GM19193 (cell line): ENCODE results near the gene FAM110C.

Experiments
- POLR2A ChIP-seq: IDR thresholded peaks from 4 replicates; pipeline ENCODE4 v1.6.1; 2011; ENCODE audit not compliant: insufficient read depth, insufficient read length; ENCODE audit errors: extremely low read depth

The FAM110C gene

GRCh38 chr2:47737-48136, 1.4 kb upstream of the FAM110C start:
- TF ChIP-seq POLR2A = no peak

- TF ChIP-seq POLR2A = no peak
Measured at GRCh38 chr2:47346-47725, 1.0 kb upstream of the FAM110C start.

DNA sequence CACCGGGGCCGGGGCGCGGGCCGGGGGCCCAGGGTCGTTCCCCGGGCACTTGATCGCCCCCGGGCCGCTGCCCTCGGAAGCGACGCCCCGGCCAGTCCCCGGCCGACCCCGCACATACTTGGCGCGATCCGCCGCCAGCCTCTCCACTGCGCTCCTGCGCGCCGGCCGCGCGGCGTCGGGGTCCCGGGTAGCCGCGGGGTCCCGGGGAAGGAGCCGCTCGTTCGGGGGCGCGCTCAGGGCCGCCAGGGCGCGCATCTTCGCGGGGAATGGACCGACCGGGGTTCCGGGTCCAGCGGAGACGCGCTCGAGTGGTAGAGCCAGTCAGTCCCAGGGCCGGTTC, 204 bp downstream of the FAM110C start:
- TF ChIP-seq POLR2A = no peak

DNA sequence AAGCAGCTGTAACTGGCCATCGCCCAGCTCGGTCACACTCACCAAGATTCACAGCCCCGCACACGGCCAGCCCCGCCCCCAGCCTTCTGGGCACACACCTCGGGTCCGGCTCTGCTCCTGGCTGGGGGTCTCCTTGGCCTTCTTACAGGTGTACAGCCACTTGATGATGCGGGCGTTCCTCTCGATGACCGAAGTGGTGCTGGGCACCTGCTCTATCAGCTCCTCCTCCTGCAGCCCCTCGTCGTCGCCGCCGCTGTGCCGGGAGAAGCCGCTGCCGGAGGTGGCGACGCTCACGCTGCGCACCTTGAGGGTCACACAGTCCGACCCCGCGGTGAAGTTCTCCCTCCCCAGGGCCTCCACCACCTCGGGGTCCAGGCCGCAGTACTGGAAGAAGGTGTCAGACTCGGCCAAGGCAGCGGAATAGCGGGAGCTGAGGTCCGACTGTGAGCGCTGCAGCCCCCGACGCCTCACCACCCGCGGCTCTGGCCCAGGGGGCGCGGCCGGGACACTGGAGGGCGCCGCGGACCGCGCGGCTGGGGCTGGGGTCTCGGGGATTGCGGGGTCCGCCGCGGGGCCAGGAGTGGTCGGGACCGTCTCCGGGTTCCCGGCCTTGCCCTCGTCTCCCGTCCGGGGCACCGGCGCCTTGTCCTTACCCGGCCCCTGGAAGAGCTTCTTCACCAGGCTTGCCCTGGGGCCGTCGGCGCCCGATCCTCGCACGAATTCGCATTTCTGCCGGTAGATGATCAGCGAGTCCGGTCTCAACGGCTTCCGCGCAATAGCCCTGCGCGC, 769 bp downstream of the FAM110C start:
- TF ChIP-seq POLR2A = no peak

DNA sequence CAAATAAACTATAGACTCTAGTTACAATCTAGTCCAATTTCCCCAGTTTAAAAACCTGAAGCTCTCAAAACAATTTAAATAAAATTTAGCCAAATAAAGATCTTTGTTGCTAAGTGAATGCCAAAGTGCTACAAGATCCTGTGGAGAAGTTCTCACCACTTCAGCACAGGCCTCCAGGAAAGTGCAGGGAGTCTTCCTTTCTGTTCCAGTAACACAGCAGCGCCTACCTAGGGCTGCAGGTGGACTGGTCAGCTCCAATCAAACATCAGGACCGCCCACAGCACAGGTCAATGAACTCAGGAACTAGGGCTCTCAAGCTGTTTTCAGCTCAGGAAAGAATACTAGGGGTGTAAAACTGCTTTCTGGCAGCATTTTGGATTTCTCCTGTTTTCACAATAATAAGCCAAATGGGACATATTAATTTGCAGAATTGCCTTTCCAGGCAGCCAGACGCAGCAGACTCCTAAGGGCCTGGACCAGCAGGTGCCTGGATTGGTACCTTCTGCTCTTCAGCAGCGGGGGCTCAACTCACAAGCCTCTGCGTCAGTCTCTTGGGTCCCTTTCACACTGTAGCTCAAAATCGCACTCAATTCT, 1.5 kb downstream of the FAM110C start:
- TF ChIP-seq POLR2A = no peak

DNA sequence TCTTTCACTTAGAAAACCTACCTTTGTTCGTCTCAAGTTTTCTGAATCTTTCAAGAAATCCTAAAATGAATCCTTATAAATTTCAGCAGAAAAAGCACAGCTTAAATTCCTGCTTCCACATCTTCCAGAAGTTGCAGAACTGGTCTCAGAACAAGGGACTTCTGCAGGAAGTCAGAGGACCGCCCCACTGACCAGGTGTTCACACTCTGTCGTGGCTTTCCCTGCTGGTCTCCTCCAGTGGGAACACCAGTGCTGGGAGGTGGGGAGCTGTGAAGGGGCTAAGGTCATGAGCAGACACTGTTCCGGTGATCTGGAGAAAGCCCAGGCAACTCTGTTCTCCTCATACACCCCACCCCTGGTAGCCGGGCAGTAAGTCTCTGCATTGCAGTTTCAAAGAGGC, 3.5 kb downstream of the FAM110C start:
- no peak for TF ChIP-seq POLR2A

DNA sequence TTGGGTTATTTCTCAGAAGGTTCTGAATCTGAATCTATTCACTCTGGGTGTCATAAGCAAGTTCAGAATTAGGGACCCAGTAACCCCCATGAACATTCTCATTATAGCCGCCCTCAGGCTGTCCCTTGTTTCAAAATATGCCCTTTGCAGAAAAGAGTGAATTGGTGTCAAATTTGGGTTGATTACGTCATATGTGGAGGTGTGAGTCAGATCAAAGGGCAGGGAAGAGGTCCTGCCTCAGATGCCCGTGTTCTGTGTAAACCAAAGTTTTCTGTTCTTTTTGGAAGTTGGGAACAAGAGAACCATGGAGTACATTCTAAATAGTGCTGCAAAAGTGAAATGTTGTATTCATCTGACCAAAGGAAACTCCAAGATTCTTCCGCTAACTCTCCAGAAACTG, 5.8 kb downstream of the FAM110C start:
- TF ChIP-seq POLR2A = no peak

DNA sequence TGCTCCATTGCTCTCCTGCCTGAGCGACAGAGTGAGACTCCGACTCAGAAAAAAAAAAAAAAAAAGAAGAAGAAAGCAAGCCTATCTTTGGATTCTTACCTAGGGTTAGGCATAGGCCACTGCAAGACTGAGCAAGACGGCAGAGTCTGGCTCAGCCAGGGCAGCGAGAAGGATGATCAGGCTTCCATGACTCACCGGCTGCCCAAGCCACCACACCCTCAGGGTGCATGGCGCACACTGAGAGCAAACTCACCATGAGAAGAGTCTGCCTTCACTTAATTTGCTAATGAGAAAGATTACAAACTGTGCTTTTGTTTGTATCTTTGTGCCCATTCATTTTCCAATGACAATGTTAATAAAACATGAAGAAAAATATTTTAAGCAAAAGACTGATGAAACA, 8.2 kb downstream of the FAM110C start:
- TF ChIP-seq POLR2A = no peak

DNA sequence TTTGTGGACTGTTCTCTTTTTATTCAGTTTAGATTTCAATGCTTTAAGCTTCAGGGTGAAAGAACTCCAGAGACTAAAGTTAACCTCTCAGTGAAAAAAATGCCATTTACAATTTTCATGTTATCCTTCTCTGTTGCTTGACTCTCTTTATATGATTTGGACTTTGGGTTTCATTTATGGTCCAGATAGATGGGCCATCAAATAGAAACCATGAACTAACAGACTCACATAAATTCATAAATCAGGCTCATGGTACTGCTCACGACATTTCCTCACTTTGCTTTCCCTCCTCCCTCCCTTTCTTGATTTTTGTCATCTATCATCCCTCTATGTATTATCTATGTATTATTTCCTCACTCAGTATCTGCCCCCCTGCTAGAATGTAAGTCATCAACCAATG, 10.0 kb downstream of the FAM110C start:
- no peak for TF ChIP-seq POLR2A

DNA sequence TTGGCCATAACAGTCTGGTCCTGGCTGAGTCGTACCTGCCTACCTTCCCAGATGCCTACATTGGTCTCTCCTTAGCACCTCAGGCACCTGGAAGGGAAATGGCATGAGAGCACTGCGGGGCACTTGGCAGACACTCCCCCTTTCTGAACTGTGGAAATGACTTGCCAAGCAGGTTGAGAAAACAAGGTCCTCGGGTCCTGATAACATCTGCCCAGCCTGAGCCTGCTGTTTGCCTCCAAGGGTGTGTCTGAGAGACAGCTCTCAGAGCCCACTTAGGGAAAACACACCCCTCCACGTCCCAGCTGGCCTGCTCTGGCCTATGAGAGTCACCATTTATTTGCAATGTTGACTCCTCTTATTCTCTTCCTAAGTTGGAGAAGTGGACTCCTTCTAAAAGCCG, 10.5 kb downstream of the FAM110C start:
- TF ChIP-seq POLR2A = no peak

DNA sequence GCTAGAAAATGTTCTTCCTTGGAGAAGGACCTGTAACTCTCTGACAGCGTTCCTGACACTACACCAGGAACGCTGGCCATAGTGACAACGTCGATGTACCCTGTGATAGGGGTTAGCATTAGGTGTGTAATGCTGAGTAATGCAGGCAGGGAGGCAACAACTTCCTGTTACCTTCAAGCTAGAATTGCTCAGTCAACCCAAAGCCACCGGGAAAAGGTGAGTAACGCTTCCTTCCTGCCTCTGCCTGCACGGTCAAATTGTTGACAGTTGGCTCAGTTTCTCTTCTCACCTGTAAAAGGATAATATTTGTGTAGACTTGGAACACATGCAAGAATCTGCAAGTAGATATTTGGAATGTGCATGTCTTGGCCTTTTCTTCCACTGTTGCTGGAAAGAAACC, 12.7 kb downstream of the FAM110C start:
- TF ChIP-seq POLR2A = no peak

DNA sequence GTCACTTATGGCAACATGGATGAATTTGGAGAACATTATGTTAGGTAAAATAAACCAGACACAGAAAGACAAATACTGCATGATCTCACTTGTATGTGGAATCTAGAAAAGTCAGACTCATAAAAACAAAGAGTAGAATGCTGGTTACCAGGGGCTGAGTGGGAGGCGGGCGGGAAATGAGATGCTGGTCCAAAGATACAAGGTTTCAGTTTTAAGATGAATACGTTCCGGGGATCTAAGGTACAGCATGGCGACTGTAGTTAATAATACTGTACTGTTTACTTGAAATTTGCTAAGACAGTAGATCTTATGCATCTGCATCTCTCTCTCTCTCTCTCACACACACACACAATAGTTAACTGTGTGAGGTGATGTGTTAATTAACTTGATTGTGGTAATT, 14.2 kb downstream of the FAM110C start:
- no peak for TF ChIP-seq POLR2A

DNA sequence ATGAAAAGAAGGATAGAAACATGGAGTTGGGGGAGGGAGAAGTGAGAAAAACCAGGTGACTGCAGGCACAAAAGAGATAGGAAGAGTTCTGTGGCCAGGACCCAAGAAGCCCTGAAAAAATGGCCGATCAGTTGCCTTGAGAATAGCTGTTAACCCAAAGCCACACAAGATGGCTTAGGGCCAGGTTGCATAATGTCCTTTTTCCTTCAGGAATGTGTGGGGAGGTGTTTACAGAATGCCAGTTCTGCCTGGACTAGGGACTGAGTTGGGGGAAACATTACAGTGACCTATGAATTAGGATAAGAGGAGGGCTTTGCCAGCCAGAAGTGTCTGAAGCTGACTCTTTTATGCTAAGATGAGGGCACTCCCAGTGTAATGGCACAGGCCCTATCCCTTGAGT, 17.1 kb downstream of the FAM110C start:
- TF ChIP-seq POLR2A = no peak

DNA sequence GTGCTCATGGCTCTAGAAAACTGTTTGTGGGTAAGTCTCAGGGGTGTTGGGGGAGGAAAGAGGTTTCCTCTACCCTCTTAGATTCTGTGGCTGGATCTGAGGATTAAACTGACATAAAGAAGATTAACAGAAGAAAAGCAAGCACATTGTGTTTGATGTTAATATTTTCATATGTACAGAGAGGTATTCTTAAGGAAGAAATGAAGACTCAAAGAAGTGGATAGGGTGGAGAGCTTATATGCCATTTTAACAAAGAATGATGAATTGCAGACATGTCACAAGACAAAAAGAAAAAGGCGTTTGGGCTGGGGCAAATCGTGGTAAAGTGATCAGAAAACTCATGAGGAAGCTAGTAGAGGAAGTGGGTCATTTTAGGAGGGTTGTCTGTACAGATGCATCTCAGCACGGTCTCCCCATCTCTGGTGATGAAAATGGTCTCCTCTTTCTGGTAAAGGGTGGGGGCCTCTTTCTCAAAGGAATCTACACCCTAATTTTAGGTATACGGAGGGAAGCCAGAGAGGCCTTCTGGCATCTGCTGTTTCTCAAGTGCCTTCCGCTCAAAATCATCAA, 17.8 kb downstream of the FAM110C start:
- TF ChIP-seq POLR2A = no peak

- TF ChIP-seq POLR2A = no peak
Measured at GRCh38 chr2:26891-27290, 19.4 kb downstream of the FAM110C start.

GRCh38 chr2:25543-25942, 20.8 kb downstream of the FAM110C start:
- no peak for TF ChIP-seq POLR2A
